Stomach smooth muscle (tissue), 2 donors: ENCODE measurements around the gene REPIN1.

Experiments
- H3K27ac ChIP-seq: one replicate; pipeline ENCODE4 v1.7.0; 2013; ENCODE audit warnings: mild to moderate bottlenecking, low read length, inconsistent platforms
- H3K27me3 ChIP-seq, 2 donors: one replicate each; pipeline ENCODE4 v1.7.0; 2013; ENCODE audit warnings: low read length in 2 of 2; ENCODE audit not compliant: insufficient read depth in 2 of 2, control insufficient read depth in 1 of 2
- H3K36me3 ChIP-seq, 2 donors: one replicate each; pipeline ENCODE4 v1.7.0; 2013; ENCODE audit warnings: low read length in 2 of 2; ENCODE audit not compliant: control insufficient read depth in 2 of 2, insufficient read depth in 2 of 2
- H3K4me1 ChIP-seq: one replicate; pipeline ENCODE4 v1.7.0; 2013; ENCODE audit warnings: low read length; ENCODE audit not compliant: control insufficient read depth, insufficient read depth
- H3K4me3 ChIP-seq, 2 donors: one replicate each; pipeline ENCODE4 v1.7.0; 2013; ENCODE audit warnings: low read length in 2 of 2
- H3K9ac ChIP-seq, 2 donors: one replicate each; pipeline ENCODE4 v1.7.0; 2013; ENCODE audit warnings: low read length in 2 of 2, mild to moderate bottlenecking in 1 of 2
- H3K9me3 ChIP-seq, 2 donors: one replicate each; pipeline ENCODE4 v1.7.0; 2013; ENCODE audit warnings: low read length in 2 of 2; ENCODE audit not compliant: control insufficient read depth in 2 of 2
- donor health status: healthy.
- donor health status: Pancreatic carcinoma.

REPIN1 gene

DNA sequence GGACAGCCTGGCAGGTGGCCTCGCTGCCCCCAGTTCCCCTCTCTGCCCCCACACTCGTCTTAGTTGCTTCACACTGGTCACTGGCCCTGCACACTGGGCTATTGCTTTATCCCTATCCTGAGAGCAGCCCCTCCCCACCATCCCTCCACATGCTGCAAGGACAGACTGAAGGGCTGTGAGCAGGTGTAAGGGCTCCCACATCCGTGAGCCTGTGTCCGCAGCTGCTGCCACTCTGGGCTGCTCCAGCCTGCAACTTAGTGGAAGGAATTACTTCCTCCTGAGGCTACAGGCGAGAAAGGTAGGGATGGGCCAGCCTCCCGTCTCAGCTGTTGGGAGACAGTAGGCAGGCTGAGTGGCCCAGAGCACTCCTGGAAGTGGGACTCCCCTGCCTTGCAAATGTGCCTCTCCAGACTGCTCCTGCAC, 31.0 kb upstream of the REPIN1 start:
- Histone ChIP-seq H3K27ac (no peak overlapping the region), H3K4me3 (peak overlapping the region in 1 of 2 donors; percentile 3), H3K9ac (no peak overlapping the region), H3K9me3 (no peaks in the 10 kb centered on the region), H3K36me3 (peaks cover 6 to 8% of the 10 kb centered on the region in 2 donors), H3K27me3 (no peaks in the 10 kb centered on the region), H3K4me1 (peaks cover 71% of the 10 kb centered on the region)

DNA sequence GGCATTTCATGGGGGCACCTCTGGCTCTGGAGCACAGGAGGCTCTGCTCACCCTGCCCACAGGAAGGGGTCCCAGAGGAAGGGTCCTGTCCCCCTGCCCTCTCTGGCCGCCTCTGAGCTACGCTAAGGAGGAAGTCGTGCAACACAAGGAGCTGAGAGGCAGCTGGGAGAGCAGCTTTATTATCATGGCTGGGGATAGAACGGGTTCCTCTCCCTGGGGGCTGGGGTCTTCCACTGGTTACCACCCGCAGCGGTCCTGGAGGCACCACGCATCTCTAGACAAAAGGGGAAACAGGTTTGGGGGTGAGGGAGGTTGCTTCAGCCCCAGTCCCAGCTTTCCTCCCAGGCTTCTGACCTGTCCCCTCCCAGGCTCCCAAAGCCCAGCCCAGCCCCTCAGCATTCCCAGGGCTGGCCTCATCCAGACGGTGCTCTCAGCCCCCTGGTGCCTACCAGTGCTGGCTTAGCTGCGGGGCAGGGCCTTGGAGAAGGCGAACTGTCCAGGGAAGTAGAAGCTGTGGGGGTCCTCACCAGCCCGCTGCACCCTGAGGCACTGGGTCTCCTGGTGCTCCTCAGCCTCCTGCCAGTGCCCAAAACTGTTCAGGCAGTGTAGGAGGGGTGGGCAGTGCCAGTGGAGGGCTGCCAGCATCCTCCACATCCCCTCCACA, 30.3 kb upstream of the REPIN1 start:
- Histone ChIP-seq H3K27ac (no peak overlapping the region), H3K9ac (no peak overlapping the region), H3K27me3 (no peaks in the 10 kb centered on the region), H3K4me1 (peaks cover 71% of the 10 kb centered on the region), H3K36me3 (peaks cover 6 to 8% of the 10 kb centered on the region in 2 donors), H3K9me3 (no peaks in the 10 kb centered on the region), H3K4me3 (peak overlapping the region in 1 of 2 donors; percentile 3)

DNA sequence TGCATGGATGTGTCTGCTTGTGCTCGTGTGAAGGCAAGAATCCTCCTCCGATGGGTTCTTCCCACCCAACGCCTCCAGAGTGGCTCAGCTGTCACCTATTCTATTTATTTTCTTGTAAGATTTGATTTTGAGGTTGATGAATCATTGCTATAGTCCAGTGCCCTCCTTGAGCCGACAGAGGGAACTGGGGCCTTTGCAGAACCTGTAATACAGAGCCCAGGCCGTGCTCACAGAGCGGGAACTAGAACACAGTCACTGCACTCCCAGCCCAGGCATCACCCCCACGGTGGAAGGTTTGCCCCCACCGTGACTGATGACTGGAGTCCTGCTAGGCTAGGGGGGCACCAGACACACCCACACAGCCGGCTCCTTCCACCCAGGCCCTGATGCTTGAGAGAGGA, 29.2 kb upstream of the REPIN1 start:
- Histone ChIP-seq H3K27ac (peak overlapping the region; percentile 58), H3K9ac (no peak overlapping the region), H3K4me1 (peaks cover 67% of the 10 kb centered on the region), H3K36me3 (peaks cover 6 to 8% of the 10 kb centered on the region in 2 donors), H3K9me3 (peaks cover 0 to 5% of the 10 kb centered on the region in 2 donors), H3K27me3 (no peaks in the 10 kb centered on the region), H3K4me3 (peak overlapping the region; percentile 82 to 87)

DNA sequence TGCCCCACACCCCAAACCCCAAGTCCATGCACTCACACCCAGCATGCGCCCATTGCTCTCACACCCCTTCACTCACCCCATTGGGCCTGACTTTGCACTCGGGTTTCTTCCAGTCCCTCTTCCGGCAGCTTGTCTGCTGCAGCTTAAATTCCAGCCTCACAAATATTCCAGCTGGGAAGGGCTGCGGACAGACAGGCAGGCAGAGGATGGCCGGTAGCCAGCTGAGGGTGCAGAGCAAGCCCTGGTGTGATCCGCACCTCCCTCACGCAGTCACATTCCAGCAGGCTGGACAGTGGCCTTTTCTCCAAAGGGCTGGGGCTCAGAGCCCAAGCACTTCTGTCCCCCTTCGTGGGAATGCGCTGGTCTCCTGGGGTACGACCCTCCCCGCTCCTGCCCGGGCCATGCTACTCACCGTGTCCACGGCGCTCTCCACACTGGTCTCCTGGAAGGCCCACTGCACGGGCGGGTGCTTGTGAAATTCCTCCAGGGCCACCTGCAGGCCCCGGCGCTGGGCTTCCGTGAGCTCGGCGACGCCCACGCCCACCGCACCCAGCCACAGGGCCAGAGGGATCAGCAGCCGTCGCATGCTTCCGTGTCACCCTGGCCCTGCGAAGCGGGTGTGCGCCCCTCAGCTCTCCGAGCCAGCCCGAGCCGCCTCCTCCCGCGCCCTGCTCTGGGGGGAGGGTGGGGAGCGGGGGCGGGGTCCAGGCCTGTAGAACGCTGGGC, 28.4 kb upstream of the REPIN1 start:
- Histone ChIP-seq H3K9ac (peak overlapping the region; percentile 47), H3K27ac (peak overlapping the region; percentile 58), H3K36me3 (peaks cover 6 to 8% of the 10 kb centered on the region in 2 donors), H3K4me3 (peak overlapping the region; percentile 82 to 87), H3K9me3 (peaks cover 0 to 5% of the 10 kb centered on the region in 2 donors), H3K4me1 (peaks cover 60% of the 10 kb centered on the region), H3K27me3 (no peaks in the 10 kb centered on the region)

DNA sequence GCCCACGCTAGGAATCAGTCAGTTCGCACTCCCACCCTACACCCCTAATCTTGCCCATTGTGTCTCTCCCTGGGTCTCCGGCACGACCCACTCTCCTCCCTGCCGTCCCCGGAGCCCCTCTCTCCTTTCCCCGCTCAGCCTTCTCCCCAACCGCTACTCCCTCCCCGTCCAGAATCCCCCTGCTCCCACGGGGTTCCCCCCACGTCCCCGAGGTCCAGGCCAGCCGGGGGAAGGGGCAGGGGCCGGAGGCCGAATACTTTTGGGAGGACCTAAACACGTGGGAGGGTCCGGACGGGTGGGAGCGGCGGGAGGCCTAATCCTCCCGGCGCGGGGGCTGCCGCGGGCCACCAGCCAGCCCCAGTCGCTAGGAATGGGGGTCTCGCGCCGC, 27.8 kb upstream of the REPIN1 start:
- Histone ChIP-seq H3K27ac (peak overlapping the region; percentile 58), H3K9ac (peak overlapping the region; percentile 75 to 79), H3K9me3 (peaks cover 0 to 5% of the 10 kb centered on the region in 2 donors), H3K4me1 (peaks cover 54% of the 10 kb centered on the region), H3K4me3 (peak overlapping the region; percentile 82 to 87), H3K36me3 (peaks cover 6 to 8% of the 10 kb centered on the region in 2 donors), H3K27me3 (no peaks in the 10 kb centered on the region)

DNA sequence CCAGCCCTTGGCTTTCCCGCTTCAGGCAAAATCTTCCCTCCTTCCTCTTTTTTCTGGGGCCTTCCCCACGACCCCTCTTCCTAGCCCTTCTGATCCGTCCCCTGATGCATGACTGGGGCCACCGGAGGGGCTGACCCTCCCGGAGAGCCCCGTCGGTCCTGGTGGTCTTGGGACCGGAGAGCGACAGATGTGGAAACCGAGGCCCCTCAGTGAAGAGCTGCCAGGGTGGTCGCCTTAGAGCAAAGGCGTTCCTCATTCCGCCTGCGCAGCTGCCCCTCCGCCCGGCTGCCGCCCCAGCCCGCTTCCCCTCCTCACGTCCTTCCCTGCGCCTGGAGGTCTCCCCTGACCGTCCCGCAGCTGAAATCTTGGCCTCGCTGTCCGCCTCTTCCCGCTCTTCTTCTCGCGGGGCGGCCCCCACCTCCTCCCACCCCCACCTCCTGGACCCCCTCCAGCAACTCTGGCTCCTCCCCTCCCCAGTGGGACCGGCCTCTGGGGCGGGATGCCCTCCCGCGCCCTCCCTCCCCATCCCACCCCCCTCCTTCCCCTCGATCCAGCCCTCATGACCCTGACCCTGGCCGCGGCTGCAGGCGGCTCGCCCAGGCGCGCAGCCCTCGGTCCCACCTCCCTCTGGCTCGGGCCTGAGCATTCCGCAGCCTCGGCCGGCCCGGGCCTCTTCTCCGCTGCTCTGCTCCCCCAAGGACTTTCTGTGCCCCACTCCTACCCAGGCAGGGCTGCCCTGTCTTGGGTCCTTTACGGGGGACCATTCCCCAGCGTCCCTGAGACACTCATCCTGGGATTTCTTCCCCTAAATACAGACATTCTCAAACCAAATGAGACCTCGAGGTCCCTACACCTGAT, 27.1 kb upstream of the REPIN1 start, which contains the start of gene RARRES2:
Gene RARRES2, minus strand, starts transcription at position 367 of the 858 bp plus-strand sequence. CDS start 1,020 bp downstream, outside the sequence.
- peaks cover 0 to 5% of the 10 kb centered on the region in 2 donors for H3K9me3 ChIP-seq
- peak within 1 kb of the TSS; percentile 75 to 79 for H3K9ac ChIP-seq
- H3K27ac ChIP-seq: peak within 1 kb of the TSS; percentile 58
- H3K27me3 ChIP-seq: no peaks in the 10 kb centered on the region
- H3K4me3 ChIP-seq: peak within 1 kb of the TSS; percentile 82 to 87
- H3K4me1 ChIP-seq: peaks cover 48% of the 10 kb centered on the region
- H3K36me3 ChIP-seq: peaks cover 5 to 8% of the 10 kb centered on the region in 2 donors

DNA sequence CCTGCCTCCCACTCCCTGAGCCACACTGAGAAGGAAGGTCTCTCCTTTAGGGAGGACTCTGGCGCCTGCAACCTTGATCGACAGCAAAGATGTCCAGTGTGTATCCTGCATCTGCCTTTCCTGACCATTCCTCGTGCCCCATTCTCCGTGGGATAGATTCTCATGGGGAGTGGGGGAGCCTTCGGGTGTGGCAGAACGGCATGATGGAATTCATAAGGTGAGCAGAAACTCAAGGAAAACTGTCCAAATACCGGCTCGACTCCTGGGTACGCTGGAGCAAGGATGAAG, 26.6 kb upstream of the REPIN1 start:
- Histone ChIP-seq H3K36me3 (peaks cover 0 to 4% of the 10 kb centered on the region in 2 donors), H3K4me3 (peak overlapping the region in 1 of 2 donors; percentile 82), H3K9me3 (peaks cover 0 to 5% of the 10 kb centered on the region in 2 donors), H3K27ac (peak overlapping the region; percentile 49), H3K27me3 (no peaks in the 10 kb centered on the region), H3K4me1 (peaks cover 44% of the 10 kb centered on the region), H3K9ac (peak overlapping the region; percentile 19 to 76)

DNA sequence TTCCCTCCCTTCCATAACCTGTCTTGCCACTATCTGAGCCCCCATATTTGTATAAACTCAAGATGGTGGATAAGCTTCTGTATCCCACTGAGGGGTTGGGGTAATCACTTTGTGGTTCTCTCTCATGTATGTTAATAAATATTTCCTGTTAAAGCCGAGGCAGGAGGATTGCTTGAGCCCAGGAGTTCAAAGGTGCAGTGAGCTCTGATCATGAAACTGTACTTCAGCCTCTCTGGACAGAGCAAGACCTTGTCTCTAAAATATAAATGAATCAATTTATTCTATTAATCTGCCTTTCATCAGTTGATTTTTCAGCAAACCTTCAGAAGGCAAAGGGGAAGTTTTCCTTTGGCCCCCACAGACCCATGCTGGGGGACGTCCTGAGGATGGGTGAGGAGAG, 25.4 kb upstream of the REPIN1 start:
- Histone ChIP-seq H3K4me1 (peaks cover 32% of the 10 kb centered on the region), H3K9ac (no peak overlapping the region), H3K4me3 (no peak overlapping the region), H3K27me3 (no peaks in the 10 kb centered on the region), H3K27ac (no peak overlapping the region), H3K9me3 (peaks cover 0 to 5% of the 10 kb centered on the region in 2 donors), H3K36me3 (peaks cover 0 to 3% of the 10 kb centered on the region in 2 donors)

DNA sequence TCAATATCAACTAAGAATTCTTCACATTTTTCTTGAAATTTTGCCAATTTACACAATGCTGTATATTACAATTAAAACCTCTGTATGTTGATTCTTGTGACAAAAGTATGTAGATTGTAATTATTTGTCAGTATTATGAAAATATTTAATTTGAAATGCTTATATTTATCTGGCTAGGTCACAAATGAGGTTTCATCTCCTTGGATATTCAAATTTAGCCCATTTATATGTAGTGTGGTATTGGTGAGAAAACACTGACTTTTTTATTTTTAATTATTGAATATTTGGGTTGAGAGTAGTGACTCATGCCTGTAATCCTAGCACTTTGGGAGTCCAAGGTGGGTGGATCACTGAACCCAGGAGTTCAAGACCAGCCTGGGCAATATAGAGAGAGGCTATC, 24.3 kb upstream of the REPIN1 start:
- peaks cover 22% of the 10 kb centered on the region for H3K4me1 ChIP-seq
- H3K36me3 ChIP-seq: no peaks in the 10 kb centered on the region
- H3K27me3 ChIP-seq: no peaks in the 10 kb centered on the region
- H3K9ac ChIP-seq: no peak overlapping the region
- H3K27ac ChIP-seq: no peak overlapping the region
- peaks cover 0 to 5% of the 10 kb centered on the region in 2 donors for H3K9me3 ChIP-seq
- H3K4me3 ChIP-seq: no peak overlapping the region

DNA sequence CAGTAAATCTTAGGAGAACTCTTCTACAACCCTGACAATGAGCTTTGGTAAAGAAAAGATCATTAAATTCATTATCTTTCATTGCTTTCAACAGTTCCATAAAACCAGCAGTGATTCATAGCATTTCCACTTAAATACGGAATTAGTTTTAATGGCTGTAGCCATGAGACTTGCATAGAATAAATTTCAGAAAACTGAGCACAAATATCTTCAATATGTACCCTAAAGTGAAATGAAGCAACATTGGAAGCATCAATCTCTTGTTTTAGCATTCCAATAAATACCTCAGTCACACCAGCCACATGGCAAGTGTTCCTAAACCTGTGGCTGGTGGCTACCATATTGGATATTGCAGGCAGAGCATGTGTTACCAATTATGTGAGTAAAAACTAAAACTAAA, 23.6 kb upstream of the REPIN1 start:
- Histone ChIP-seq H3K27ac (no peak overlapping the region), H3K4me1 (peaks cover 14% of the 10 kb centered on the region), H3K9ac (no peak overlapping the region), H3K9me3 (peaks cover 0 to 5% of the 10 kb centered on the region in 2 donors), H3K4me3 (no peak overlapping the region), H3K27me3 (no peaks in the 10 kb centered on the region), H3K36me3 (no peaks in the 10 kb centered on the region)
